Stimulated activated naive CD8-positive, alpha-beta T cell treated with anti-CD3 and anti-CD28 coated beads, Interleukin-15, Interleukin-2, amounts not matched to agents 100 U/mL and 50 U/mL, for 24 hours (primary cell): Measurements from ENCODE around the gene MME.

Source experiments
- ATAC-seq: fragments of 150-1000 bp; cut with Tn5 transposase; one replicate; pipeline ENCODE4 v1.10.0; 2021
- DNase-seq: peaks from one replicate; pipeline ENCODE4 v3.0.0; 2021

Gene MME

DNA sequence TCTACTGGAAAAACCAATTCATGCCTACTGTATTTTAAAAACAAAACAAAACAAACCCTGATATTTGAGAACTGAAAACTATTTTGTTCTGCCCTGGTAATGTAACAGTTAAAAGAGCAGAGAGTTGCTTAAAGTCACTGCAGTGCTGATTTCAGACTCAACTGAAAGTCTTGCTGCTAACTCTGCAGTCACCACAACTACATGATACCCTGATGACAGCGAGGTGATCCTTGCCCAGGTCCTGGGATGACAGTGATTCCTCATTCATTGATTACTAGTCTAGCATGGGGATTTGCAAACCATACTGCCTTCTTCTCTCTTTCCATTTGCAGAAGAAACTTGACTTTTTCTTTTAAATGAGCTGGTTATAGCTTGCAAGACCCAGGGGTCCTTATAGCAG is 67.5 kb downstream of the MME start:
- no peak for DNase-seq
- no peak for ATAC-seq

DNA sequence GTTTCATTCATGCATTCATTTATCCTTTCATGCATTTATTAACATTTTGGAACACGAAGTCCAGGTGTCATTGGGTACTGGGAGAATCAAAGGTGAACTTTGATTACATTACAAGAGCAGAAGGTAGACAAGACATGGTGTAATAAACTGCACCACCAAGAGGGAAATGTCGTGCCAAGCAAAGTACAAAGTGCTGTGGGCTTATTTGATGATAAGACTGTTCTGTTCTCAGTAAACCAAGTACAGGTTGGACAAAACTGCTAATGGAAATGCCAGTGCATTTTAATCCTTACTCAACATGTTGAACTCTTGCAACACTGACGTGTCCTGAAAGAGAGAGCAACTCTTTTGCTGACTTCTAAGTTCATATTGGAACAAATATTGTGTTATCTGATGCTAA is 69.4 kb downstream of the MME start:
- DNase-seq: no peak
- no peak for ATAC-seq

DNA sequence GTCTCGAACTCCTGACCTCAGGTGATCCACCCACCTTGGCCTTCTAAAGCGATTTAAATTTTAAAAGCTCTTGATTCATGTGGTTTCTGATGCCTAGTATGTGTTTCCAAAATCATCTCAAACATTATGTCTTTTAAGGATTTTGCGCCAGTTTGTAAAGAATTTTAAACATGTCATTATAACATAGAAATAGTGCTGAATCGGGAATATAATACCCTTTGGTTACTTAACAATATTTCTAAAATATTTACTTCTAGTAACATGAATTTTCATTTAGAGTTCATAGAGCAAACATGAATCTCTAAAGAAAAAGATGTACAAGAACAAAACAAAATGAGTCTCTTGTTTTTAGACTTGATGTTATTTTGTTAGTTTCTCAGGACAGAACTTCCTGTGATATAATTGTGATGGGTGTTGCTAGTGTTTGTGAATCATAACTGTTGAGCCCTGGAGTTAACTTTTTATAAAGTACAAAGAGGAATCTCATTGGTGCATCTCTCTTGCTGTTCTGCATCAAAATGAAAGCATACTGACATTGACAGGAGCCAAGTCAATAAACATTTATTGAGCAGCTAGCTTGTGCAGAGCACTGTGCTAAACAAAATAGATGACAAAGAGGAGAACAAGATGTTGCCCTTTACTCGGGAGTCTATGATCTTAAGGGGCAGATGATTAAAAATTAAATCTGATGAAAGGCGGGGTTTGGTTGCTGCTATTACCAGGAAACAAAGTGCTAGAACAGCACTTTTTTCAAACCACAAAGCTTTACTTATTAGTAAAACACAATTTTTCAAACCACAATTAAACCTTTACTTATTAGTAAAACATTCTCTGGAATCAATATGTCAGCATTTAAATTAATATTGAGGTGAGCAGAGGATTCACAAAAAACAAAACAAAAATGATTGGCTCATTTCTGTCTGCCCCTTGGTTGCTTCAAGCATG is 73.4 kb downstream of the MME start:
- ATAC-seq (no peak), DNase-seq (no peak)

DNA sequence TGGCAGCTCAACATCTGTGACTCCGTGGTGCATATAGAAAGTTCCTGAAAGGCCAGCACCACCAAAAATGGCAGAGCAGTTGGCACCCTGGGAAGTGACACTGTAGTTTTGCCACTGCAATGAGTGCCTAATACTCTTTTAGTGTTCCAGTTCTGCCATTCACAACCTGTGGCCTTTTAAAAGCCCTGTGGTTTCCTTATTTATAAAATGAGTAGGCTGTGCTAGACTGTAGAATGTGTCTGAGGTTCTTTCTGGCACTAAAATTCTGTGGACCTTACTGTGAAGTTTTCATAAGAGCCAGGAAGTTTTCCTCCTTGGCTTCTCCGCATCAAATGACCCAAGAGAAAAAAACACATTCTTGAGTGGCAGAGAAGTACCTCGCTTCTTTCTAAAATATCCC is 74.1 kb downstream of the MME start:
- ATAC-seq: no peak
- DNase-seq: no peak

DNA sequence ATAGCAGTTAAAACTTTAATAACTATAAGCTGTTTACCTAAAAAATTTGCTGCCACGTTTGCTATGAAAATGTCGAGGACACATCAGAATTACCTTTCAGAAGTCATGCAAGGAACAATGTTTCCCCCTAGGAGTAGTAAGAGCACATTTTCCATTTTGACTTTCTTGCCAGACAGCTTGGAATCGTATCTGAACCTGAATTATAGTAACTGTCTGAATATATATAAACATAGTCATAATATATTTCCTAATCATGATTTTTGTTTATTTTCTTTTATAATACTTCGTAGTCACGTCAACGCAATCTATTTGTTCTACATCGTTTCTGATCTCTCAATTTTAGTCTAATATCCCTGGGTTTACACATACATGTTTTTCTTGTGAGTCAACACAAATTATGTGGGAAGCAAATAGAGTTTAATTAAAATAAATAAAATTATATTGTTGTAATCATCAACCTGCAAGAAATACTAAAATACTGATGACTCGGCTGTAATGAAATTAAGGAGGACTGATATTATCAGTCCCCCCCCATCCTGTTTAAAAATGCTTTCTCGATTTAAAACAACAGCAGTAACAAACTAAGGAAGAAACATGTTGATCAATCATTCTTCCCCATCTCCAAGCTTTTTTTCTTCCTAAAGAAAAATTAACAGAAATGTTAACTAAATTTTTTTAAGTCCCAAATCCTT is 78.4 kb downstream of the MME start:
- DNase-seq: no peak
- no peak for ATAC-seq

DNA sequence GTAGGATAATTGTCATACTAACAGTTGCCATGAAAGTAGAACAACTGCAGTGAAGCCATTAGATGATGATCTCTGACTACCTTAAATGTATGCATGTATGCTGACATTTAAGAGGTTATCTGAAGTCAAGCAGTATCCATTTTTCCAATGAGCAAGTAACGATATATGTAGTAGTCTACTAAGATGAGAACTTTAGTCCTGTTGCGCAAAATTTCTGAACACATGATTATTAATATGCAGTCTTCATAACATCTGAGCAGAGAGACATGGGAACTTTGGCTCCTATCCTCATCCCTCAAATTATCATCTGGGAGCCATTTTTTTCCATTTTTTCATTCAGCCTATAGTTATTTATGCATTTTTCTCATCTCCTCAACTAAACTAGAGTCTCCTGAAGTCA is 79.2 kb downstream of the MME start:
- ATAC-seq: no peak
- DNase-seq: no peak

DNA sequence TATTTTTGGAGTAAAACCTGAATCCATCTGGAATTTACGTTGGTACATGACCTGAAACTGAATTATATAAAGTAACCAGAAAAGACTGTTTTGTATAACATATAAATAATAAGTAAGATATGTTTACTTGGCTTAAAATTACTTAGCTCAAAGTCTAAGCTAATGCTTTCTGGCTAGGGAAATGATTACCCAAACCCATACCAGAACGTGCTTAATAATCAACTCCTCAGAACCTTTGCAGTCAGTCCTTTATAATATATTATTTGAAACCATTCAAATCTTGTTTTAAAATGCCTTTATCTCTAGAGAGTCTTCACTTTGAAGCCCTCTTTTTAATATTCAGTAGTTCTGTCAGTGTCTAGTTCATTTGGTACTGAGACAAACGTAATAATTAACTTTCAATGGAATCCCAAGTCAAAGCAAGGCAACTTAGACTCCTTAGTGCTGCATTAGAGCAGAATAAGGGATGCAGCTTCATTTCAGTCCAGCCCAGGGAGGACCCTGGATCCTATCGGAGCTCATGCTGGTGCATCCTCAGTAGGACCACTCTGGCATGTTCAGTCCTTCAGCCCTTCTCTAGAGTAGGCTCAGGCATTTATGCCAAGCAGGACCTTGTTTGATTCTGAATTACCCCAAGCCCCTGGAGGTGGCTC is 81.6 kb downstream of the MME start:
- no peak for ATAC-seq
- no peak for DNase-seq

DNA sequence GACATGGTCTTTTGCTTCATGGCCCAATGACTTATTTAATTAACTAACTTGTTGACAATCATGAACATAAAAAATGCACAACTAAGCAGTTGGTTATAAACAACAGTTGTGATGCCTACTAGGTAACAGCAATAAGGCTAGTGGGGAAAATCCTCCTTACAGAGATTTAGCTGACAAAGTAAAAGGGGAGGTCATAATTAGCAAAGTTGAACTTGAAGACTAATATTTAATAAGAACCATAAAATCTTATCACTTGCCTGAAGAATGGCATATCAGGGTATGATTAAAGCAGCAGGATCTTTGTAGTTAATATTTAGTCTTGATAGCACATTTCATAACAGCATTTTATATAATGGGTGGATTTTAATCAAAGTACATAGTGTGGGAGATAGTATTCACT is 84.2 kb downstream of the MME start:
- DNase-seq (no peak), ATAC-seq (no peak)

DNA sequence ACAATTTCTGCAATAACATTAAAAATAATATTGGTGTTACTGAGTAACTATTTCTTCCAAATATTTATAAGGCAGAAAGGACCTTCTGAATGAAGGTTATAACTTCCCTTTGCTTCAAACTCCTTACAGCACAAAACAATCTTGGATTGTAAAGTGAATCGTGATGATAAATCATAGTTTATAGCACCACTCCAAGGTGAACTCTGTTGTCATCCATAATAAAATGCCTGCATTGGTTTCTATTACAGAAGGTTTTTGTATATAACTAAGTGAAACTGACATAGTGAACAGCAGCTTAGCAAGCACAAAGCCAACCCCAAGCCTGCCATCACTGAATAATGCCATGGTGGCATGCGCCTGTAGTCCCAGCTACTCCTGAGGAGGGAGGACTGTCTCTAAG is 86.3 kb downstream of the MME start:
- DNase-seq (no peak), ATAC-seq (no peak)

DNA sequence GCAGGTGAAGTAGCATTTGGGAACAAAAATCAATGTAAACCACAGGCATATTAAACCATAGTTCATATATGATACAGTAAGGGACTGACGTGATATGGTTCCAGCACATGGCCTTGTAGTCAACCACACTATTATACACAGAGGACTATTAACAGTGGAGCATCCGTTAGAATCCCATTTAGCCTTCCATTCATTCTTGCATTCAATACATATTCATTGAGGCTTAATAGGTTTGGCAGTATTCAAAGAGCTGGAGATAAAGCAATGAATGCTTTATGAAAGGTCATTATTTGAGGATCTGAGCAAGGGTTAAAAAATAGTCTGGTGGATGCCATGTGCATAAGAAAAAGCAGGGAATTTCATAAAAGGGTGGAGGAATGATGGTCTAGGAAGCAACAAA is 89.1 kb downstream of the MME start:
- DNase-seq: no peak

DNA sequence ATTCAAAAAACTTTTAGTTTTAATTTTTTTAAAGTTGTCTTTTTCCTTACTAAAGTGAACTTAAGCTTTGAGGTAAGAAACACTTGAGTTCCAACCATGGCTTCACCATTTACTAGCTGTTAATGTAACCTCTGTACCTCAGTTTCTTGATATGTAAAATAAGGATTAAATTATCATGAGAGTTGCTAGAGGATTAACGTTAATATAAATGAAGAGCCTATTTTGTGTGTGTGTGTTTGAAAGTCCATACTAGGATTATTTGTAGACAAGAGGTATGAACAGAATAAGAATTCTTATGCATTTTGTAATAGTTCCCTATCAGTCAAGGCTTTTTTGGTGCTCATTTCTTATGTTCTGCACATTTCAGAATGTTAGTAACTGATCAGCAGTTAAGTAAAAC is 93.7 kb downstream of the MME start:
- DNase-seq (no peak), ATAC-seq (no peak)

More for the DNA sequence above, 89.1 kb downstream of the MME start:
- ATAC-seq: no peak

DNA sequence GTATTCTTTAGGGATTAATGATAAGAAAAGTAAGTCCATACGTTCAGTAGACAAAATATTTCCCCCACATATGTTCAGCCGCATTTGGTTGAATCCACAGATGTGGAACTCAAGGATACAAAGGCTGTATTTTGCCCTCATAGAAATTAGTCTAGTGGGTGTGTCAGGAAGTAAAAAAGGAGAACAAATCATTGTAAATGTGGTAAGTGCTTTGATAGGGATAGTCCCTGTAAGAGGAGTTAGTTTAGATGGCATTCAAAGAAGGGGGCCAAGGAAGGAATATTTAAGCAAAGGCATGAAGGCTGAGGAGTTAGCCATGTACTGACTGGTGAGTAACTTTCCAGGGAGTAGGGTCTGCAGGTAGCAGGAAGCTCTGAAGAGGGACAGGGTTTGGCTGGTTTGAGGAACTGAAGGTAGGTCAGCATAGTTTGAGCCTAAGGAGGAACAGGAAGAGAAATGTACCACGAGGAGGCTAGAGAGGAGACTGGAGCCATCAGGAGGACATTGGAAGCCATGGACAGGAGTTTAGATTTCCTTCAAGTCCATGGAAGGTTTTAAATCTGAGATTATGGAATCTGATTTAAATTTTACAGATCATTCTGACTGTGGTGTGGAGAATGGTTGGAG is 98.8 kb downstream of the MME start:
- DNase-seq: no peak
- no peak for ATAC-seq

DNA sequence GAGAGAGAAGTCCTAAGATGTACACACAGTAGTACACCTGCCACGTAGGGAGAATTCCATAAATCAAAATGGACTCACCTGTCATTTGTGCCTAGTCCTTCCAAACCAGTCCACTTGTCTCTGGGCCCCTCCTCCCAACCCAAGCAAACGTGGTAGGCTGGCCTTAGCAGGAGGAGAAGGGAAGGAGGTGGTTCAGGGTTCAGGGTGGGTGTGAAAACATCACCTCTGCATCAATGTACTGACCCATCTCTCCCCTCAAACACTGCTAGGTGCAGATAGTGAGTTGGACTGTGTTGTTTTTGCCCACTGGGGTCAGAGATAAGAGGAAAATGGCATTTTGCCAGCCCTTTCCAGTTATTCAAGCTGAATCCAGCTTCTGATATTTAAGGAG is 99.3 kb downstream of the MME start:
- no peak for ATAC-seq
- no peak for DNase-seq

DNA sequence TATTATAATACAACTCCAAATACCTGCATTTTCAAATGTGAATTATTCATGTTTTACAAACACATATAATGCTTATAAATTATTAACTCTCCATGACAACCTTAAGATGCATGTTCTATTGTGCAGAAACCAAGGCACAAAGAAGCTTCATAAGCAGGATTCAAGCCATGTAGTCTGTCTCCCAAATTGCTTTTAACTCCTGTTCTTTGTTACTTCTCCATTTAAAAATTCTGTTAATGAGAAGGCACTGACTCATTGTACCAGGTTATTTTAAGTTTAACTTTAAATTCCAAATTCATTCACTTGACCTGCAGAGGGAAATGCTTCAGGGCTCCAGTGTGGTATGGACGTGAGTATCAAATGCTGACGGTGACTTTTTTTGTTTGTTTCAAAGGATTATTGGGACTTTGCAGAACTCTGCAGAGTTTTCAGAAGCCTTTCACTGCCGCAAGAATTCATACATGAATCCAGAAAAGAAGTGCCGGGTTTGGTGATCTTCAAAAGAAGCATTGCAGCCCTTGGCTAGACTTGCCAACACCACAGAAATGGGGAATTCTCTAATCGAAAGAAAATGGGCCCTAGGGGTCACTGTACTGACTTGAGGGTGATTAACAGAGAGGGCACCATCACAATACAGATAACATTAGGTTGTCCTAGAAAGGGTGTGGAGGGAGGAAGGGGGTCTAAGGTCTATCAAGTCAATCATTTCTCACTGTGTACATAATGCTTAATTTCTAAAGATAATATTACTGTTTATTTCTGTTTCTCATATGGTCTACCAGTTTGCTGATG is 100.0 kb downstream of the MME start:
- ATAC-seq: no peak
- no peak for DNase-seq

DNA sequence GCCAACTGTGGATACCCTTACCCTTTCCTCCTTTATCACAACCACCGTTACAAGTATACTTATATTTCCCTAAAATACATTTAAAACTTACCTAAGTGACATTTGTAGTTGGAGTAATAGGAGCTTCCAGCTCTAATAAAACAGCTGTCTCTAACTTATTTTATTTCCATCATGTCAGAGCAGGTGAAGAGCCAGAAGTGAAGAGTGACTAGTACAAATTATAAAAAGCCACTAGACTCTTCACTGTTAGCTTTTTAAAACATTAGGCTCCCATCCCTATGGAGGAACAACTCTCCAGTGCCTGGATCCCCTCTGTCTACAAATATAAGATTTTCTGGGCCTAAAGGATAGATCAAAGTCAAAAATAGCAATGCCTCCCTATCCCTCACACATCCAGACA is 102.3 kb downstream of the MME start:
- ATAC-seq: no peak
- DNase-seq: no peak

DNA sequence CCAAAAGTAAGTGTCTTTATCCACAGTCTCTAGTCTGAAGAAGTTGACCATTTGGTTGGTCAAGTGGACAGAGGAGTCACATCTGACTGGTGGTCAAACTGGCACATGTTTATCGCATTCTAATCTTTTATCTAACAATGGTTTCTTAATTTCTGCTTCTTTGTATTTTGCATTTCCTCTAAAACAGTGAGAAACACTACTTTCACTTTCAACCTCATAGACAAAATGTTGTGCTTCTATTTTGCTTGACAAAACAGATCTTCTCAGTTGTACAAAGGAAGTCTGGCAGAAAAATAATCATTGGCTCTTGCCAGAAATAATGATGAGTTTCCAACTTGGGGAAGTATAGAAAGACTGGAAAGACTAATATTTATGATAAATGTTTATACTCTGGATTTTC is 103.9 kb downstream of the MME start:
- ATAC-seq: no peak

DNA sequence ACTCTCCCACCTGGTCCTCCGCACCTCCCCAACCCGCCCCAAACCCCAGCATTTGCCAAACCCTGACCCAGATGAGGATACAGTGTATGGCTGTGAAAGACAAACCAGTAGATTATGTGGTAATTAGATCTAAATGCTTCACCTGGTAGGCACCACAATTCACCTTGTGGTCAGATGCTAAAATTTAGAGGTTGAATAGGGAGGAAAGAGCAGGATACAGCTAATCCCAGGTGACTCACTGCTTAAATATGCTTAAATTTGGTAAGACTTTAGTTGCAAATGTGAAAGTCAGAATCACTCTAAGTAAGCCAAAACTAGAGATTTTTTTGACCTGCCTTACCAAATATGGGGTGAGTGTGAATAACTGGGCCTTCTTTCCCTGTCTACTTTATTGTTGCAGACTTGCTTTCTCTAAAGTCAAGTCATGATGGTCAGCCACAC is 105.5 kb downstream of the MME start:
- no peak for ATAC-seq

More for the DNA sequence above, 103.9 kb downstream of the MME start:
- no peak for DNase-seq

DNA sequence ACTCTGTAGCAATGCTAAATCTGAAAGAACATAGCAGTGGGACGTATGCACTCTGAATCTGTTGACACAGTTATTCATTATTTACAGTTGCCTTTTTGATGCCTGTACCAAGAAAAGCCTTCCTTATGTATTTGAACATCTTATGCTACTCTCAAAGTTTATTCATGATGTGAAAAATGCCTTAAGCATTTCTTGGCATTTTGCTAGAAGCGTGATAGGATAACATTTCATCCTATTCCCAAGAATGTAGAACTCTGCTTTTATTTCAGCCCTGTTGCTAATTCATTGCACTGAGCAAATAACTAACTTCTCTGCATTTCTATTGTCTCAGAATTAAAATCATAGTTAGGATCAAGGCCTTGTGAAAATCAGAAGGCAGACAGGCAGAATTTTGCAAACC is 107.9 kb downstream of the MME start:
- ATAC-seq (no peak), DNase-seq (no peak)

More for the DNA sequence above, 105.5 kb downstream of the MME start:
- no peak for DNase-seq

DNA sequence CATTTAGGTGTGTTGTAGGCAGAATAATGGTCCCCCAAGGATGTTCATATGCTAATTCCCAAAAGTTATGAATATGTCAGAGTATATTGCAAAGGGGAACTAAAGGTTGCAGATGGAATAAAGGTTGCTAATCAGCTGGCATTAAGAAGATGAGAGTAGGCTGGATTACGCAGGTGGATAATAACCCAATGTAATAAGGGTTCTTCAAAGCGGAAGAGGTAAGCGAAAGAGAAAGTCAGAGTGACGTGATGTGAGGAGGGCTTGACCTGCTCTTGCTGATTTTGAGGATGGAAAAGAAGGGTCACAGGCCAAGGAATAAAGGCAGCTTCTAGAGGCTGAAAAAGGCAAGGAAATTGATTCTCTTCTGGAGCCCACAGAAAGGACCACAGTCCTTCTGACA is 109.4 kb downstream of the MME start:
- no peak for DNase-seq
- no peak for ATAC-seq

DNA sequence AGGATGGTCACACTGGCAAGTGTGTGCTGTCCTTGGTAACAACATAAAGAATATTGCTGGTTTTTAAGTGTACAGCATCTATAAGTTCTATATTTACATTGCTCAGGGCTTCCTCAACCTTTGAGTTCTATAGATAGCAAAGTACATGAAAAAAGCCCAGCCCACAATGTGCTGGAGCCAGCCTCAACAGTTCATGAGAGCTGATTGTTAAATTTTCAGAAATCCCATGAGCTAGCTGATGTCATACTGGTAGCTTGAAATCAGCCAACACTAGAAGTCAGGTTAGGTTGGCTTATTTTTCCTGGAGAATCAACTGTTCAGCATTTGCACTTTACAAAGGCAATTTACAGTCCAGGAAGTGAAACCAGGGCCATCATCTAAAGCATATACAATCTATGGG is 110.6 kb downstream of the MME start:
- DNase-seq (no peak), ATAC-seq (no peak)

DNA sequence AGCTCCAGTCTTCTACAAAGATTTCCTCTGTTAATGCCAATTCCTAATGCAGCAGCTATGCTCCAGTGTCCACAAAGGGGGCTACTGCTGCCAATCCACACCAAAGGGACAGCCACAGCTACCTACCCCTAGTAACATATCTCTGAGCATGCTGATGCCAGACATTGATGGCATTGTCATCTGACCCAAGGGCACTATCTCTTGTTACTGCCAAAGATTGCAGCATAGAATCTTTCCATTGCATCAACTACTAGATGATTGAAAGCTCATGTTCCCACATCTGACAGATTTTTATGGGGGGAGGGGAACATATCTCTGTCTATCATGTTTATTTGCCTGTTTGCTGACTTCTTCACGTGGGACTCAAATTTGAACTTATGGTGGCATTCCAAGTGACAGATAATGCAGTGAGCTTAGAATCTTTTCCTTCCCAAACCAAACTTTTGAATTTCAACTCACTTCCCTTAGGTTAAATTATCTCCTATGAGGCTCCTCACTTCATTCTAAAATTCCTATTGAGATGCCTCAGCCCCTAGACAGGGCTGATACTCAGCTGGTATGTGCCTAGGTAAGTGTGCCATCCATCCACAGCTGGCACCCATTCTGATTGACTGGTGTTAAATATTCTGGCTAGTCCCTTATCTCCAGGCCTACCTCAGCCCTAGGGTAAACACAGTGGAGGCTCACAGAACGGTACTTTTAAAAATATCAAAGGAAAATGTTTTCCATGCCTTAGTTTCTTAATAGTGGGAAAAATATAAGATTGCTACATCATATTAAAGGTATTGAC is 113.0 kb downstream of the MME start:
- DNase-seq (no peak), ATAC-seq (no peak)
